Measurements from ENCODE around the gene STK24.

STK24 gene

GRCh38 chr13:98458431-98458830 lies 118.5 kb downstream of the STK24 start:
- Mint-ChIP-seq H3K9me3 (no peaks in the 10 kb centered on the region), H3K4me1 (peaks cover 57% of the 10 kb centered on the region), H3K4me3 (no peak overlapping the region), H3K36me3 (ENCODE audit: low read depth) (peaks cover 78% of the 10 kb centered on the region), H3K27ac (peak overlapping the region in 1 of 3 experiments; percentile 5), H3K27me3 (ENCODE audit: low read depth) (no peaks in the 10 kb centered on the region)
- no peak for TF ChIP-seq CTCF (IDR thresholded peaks at IDR 0.05; ENCODE audit: unreplicated experiment in 3 of 3)

GRCh38 chr13:98457053-98457452 lies 119.9 kb downstream of the STK24 start:
- Mint-ChIP-seq H3K36me3 (ENCODE audit: low read depth) (peaks cover 77% of the 10 kb centered on the region), H3K27ac (peak overlapping the region in 2 of 3 experiments; percentile 35 to 55), H3K27me3 (ENCODE audit: low read depth) (no peaks in the 10 kb centered on the region), H3K4me3 (no peak overlapping the region), H3K9me3 (no peaks in the 10 kb centered on the region), H3K4me1 (peaks cover 57% of the 10 kb centered on the region)
- no peak for TF ChIP-seq CTCF (IDR thresholded peaks at IDR 0.05; ENCODE audit: unreplicated experiment in 3 of 3)

- no peak overlapping the region for H3K4me3 Mint-ChIP-seq
- no peaks in the 10 kb centered on the region for H3K9me3 Mint-ChIP-seq
- H3K4me1 Mint-ChIP-seq, result peaks cover 62% of the 10 kb centered on the region
- no peaks in the 10 kb centered on the region for H3K27me3 Mint-ChIP-seq (ENCODE audit: low read depth)
- H3K27ac Mint-ChIP-seq, result peak overlapping the region in 2 of 3 experiments; percentile 35 to 55
- H3K36me3 Mint-ChIP-seq (ENCODE audit: low read depth), result peaks cover 81% of the 10 kb centered on the region
- no peak for TF ChIP-seq CTCF (IDR thresholded peaks at IDR 0.05; ENCODE audit: unreplicated experiment in 3 of 3)
These were observed 120.5 kb downstream of the STK24 start for GRCh38 chr13:98456413-98456845.

GRCh38 chr13:98454389-98454881 lies 122.5 kb downstream of the STK24 start:
- H3K4me3 Mint-ChIP-seq, result no peak overlapping the region
- H3K27ac Mint-ChIP-seq, result peak overlapping the region; percentile 51 to 88 (median 73)
- H3K4me1 Mint-ChIP-seq, result peaks cover 69% of the 10 kb centered on the region
- H3K9me3 Mint-ChIP-seq, result no peaks in the 10 kb centered on the region
- peaks cover 72% of the 10 kb centered on the region for H3K36me3 Mint-ChIP-seq (ENCODE audit: low read depth)
- TF ChIP-seq CTCF (IDR thresholded peaks at IDR 0.05; ENCODE audit: unreplicated experiment in 3 of 3), result no peak
- H3K27me3 Mint-ChIP-seq (ENCODE audit: low read depth), result no peaks in the 10 kb centered on the region

GRCh38 chr13:98452851-98453843 lies 123.8 kb downstream of the STK24 start:
- TF ChIP-seq CTCF (IDR thresholded peaks at IDR 0.05; ENCODE audit: unreplicated experiment in 3 of 3), result no peak
- peak overlapping the region in 1 of 3 experiments; percentile 86 for H3K27ac Mint-ChIP-seq
- no peaks in the 10 kb centered on the region for H3K9me3 Mint-ChIP-seq
- H3K4me3 Mint-ChIP-seq, result no peak overlapping the region
- H3K27me3 Mint-ChIP-seq (ENCODE audit: low read depth), result no peaks in the 10 kb centered on the region
- peaks cover 73% of the 10 kb centered on the region for H3K4me1 Mint-ChIP-seq
- H3K36me3 Mint-ChIP-seq (ENCODE audit: low read depth), result peaks cover 78% of the 10 kb centered on the region
